ENCODE results near the gene SIPA1L3. TPM values are rescaled to one million over a fixed set of nuclear protein-coding genes. Genes with fewer than 3 reads are reported as not detected.
"Not testable (repeated sequence)": the region's sequence is repeated elsewhere in the genome, so short reads cannot be mapped to it uniquely, and the experiment has no call there.

Gene SIPA1L3
- total RNA-seq, 6 experiments from 2014 or later = 9.1 to 20.4 (median 14.9) TPM

DNA sequence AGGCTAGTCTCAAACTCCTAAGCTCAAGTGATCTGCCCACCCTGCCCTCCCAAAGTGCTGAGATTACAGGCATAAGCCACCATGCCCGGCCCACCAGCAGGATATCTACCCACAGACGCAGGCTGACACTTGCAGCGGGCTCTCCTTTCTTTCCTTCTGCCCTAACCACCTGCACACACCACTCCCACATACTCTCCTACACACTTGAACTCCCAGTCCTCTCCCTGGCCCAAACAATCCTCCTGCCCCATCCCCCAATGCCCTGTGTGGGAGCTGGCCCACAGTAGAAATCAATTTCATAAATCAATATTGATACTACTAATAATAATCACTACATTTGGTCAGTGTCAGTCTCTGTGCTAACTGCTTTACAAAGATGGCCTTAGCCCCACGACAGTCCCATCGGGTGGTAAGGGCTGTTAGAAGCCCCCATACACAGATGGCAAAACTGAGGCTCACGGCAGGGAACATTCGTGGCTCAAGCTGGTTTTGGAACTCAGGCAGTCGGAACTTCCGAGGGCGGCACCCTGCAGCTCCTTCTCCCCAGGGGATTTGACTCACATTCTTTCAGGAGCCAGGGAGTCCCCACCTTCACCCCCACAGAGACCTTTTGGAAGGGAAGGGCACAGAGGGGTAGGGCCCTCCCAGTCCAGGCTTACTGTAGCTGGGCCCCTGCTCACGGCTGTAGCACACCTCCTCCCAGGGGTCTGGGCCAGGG lies 320.4 kb downstream of the SIPA1L3 start:
- DNase-seq (no peak), ATAC-seq (no peak)
- H3K4me3 ChIP-seq = no peak overlapping the region
- H3K4me1 ChIP-seq = no peaks in the 10 kb centered on the region
- no peaks in the 10 kb centered on the region for H3K9me3 ChIP-seq
- WGBS (ENCODE audit: insufficient coverage, low coverage, low lambda C conversion rate, missing lambda C conversion rate) = 21% methylated on average over 2 of the region's 11 CpGs
- H3K36me3 ChIP-seq = no peaks in the 10 kb centered on the region
- H3K27ac ChIP-seq = no peak overlapping the region
- peaks cover 3 to 29% of the 10 kb centered on the region in 2 donors for H3K27me3 ChIP-seq
- intact Hi-C loops (cut with DNase I) = loop anchor here in 1 of 2 donors (10.0 kb wide), 1 partner anchor 333 kb away; no protein-coding TSS in a partner anchor
- TF ChIP-seq, protein P1, sequence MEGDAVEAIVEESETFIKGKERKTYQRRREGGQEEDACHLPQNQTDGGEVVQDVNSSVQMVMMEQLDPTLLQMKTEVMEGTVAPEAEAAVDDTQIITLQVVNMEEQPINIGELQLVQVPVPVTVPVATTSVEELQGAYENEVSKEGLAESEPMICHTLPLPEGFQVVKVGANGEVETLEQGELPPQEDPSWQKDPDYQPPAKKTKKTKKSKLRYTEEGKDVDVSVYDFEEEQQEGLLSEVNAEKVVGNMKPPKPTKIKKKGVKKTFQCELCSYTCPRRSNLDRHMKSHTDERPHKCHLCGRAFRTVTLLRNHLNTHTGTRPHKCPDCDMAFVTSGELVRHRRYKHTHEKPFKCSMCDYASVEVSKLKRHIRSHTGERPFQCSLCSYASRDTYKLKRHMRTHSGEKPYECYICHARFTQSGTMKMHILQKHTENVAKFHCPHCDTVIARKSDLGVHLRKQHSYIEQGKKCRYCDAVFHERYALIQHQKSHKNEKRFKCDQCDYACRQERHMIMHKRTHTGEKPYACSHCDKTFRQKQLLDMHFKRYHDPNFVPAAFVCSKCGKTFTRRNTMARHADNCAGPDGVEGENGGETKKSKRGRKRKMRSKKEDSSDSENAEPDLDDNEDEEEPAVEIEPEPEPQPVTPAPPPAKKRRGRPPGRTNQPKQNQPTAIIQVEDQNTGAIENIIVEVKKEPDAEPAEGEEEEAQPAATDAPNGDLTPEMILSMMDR (IDR thresholded peaks at IDR 0.05) = no peak
- TF ChIP-seq POLR2A (IDR thresholded peaks at IDR 0.05) = no peak

DNA sequence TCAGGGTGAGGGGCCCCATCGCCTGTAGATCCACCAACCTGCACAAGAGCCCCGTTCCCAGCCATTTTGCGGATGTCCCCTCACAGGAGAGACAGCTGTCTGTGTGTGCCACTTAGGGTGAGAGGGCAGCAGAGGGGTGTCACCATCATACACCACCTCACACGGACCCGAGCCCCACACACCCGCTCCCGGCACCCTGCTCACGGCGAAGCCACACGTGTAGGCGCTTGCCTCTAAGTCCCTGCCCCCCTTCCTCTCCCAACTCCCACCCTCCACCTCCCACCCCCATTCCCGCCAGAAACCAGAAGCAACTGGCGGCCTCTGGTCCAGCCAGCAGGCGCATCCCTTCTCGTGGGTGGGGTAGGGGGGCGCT lies 321.0 kb downstream of the SIPA1L3 start:
- DNase-seq = no peak
- H3K36me3 ChIP-seq = no peaks in the 10 kb centered on the region
- no peaks in the 10 kb centered on the region for H3K4me1 ChIP-seq
- H3K27ac ChIP-seq = no peak overlapping the region
- intact Hi-C loops (cut with DNase I) = loop anchor here in 1 of 2 donors (10.0 kb wide), 1 partner anchor 333 kb away; no protein-coding TSS in a partner anchor
- no CpG with 5 or more reads among the region's 16 CpGs for WGBS (ENCODE audit: insufficient coverage, low coverage, low lambda C conversion rate, missing lambda C conversion rate)
- ATAC-seq = no peak
- no peaks in the 10 kb centered on the region for H3K9me3 ChIP-seq
- H3K27me3 ChIP-seq = peaks cover 3 to 29% of the 10 kb centered on the region in 2 donors
- H3K4me3 ChIP-seq = no peak overlapping the region
- no peak for TF ChIP-seq POLR2A (IDR thresholded peaks at IDR 0.05)
- TF ChIP-seq, protein P1 (IDR thresholded peaks at IDR 0.05) = no peak

DNA sequence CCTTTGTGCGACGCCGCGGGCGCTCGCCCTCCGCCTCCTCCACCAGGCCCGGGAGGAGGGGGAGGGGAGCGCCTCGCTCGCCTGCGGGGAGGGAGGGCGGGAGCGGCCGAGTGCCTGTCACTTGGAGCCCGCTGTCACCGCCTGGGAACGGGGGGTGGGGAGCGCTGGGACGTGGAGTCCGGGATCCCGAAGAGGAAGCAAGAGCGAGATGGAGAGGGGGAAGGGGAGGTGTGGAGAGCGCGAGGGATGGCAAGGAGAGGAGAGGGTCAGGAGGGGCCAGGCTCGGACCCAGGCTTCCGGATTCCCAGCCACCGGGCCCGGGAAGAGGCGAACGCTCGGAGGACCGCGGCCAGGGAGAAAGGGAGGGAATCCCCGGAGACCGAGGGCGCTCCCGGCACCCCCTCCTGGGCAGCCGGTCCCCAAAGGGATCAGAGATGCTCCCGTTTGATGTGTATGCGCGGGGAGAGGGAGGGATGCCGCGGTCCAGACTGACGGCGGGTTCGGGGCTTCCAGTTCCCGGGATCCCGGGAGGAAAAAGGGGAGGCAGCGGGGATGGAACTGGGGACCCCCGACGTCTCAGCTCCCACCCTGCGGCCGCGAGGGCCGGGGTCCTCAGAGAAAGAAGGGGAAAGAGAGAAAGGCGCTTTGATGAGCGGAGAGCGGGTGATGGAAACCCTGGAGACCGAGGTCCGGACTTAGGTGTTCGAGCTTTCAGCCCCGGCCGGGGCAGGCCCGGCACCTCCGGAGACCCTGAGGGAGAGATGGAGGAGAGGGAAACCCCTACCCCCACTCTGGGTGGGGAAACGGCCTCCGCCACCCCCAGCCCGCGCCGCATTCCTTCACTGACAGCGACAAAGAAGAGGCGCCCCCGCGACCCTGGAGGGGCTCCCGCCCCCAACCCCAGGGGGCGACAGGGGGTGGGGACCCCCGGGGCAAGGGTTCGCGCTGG lies 321.8 kb downstream of the SIPA1L3 start:
- no peak for DNase-seq
- 2% methylated on average over 48 of the region's 80 CpGs for WGBS (ENCODE audit: insufficient coverage, low coverage, low lambda C conversion rate, missing lambda C conversion rate)
- no peak overlapping the region for H3K4me3 ChIP-seq
- no peaks in the 10 kb centered on the region for H3K9me3 ChIP-seq
- ATAC-seq = no peak
- intact Hi-C loops (cut with DNase I) = loop anchor here in 1 of 2 donors (10.0 kb wide), 1 partner anchor 334 kb away; no protein-coding TSS in a partner anchor
- peaks cover 0 to 21% of the 10 kb centered on the region in 2 donors for H3K27me3 ChIP-seq
- H3K36me3 ChIP-seq = no peaks in the 10 kb centered on the region
- H3K4me1 ChIP-seq = no peaks in the 10 kb centered on the region
- TF ChIP-seq POLR2A (IDR thresholded peaks at IDR 0.05) = no peak
- TF ChIP-seq, protein P1 (IDR thresholded peaks at IDR 0.05) = no peak
- no peak overlapping the region for H3K27ac ChIP-seq

DNA sequence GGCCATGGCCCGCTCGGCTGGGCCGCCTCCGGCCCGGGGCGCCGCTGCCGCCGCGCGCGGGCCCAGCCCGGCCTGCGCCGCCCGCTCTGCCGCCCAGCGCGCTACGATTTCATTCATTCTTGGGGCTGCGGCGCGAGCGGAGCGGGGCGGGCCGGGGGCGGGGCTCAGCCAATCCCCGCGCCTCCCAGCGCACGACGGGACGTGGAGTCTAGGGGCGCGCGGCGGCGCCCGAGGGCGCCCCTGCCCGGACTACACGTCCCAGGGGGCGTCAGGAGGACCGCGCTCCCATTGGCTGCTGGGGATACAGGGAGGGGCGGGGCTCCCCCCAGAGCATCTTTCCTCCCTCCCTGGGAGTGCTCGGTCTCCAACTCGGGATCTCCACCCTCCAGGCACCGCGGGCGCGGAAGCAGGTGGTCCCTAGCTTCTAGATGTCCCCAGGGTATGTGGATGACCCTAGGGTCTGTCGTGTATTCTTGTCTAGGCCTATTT lies 322.6 kb downstream of the SIPA1L3 start:
- no CpG with 5 or more reads among the region's 54 CpGs for WGBS (ENCODE audit: insufficient coverage, low coverage, low lambda C conversion rate, missing lambda C conversion rate)
- DNase-seq = no peak
- H3K27me3 ChIP-seq = peaks cover 0 to 20% of the 10 kb centered on the region in 2 donors
- H3K36me3 ChIP-seq = no peaks in the 10 kb centered on the region
- no peaks in the 10 kb centered on the region for H3K9me3 ChIP-seq
- no peak overlapping the region for H3K27ac ChIP-seq
- no peaks in the 10 kb centered on the region for H3K4me1 ChIP-seq
- intact Hi-C loops (cut with DNase I) = loop anchor here (10.0 kb wide), 1 partner anchor 335 kb away; no protein-coding TSS in a partner anchor
- TF ChIP-seq, protein P1 (IDR thresholded peaks at IDR 0.05) = no peak
- no peak for TF ChIP-seq POLR2A (IDR thresholded peaks at IDR 0.05)
- H3K4me3 ChIP-seq = no peak overlapping the region
- peak; percentile 26 to 62 (median 60) for ATAC-seq

DNA sequence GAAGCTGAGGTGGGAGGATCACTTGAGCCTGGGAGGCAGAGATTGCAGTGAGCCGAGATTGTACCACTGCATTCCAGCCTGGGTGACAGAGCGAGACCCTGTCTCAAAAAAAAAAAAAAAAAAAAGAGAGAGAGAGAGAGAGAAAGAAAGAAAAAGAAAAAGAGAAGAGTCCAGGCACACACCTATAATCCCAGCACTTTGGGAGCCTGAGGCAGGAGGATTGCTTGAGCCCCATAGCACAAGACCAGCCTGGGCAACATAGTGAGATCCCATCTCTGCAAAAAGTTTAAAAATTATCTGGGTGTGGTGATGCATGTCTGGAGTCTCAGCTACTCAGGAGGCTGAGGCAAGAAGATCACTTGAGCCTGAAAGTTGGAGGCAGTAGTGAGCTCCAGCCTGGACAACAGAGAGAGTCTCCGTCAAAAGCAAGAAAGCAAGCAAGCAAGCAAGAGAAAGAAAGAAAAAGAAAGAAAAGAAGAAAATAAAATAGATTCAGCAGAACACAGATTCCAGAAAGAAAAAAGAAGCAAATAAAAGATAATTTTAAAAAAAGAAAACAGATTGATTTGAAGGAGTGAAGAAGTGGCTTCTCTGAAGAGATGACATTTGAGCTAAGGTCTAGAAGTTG lies 323.6 kb downstream of the SIPA1L3 start:
- not testable (repeated sequence) for DNase-seq, H3K4me1 ChIP-seq, H3K36me3 ChIP-seq, H3K9me3 ChIP-seq, ATAC-seq, H3K4me3 ChIP-seq, H3K27ac ChIP-seq
- intact Hi-C loops (cut with DNase I) = loop anchor here in 1 of 2 donors (10.0 kb wide), 1 partner anchor 336 kb away; no protein-coding TSS in a partner anchor
- 67% methylated on average over 1 of the region's 3 CpGs for WGBS (ENCODE audit: insufficient coverage, low coverage, low lambda C conversion rate, missing lambda C conversion rate)
- peaks cover 0 to 20% of the 10 kb centered on the region in 2 donors for H3K27me3 ChIP-seq
